Measurements from ENCODE around the gene HPSE2.

GRCh38 chr10:99041468-99041867 is 194.2 kb downstream of the HPSE2 start:
- TF ChIP-seq POLR2AphosphoS5 (IDR thresholded peaks at IDR 0.05; ENCODE audit: low read depth, low read length) (no peak), POLR2A (IDR thresholded peaks at IDR 0.05; ENCODE audit: low read depth, low read length) (no peak), PAX5 (IDR thresholded peaks at IDR 0.05; ENCODE audit: insufficient read depth, low read length, severe bottlenecking) (no peak), TAF1 (IDR thresholded peaks at IDR 0.05; ENCODE audit: low read depth, low read length) (no peak), SPI1 (IDR thresholded peaks at IDR 0.05; ENCODE audit: low read depth, low read length) (no peak), POU2F2 (IDR thresholded peaks at IDR 0.05; ENCODE audit: low read depth, low read length) (no peak)

Measured in GM12891 (cell line).